Trophoblast cell (in vitro differentiated cells and primary cell): ENCODE data around the gene CALU.
A peak's percentile ranks its signal among the peaks of the same experiment; 100 is the strongest.

Experiments used
- DNase-seq, 2 donors: peaks; one replicate each; pipeline ENCODE4 v3.0.0-alpha.2; 2016
- H2AFZ ChIP-seq: 2 replicates; pipeline ENCODE4 v1.6.1; 2013; ENCODE audit warnings: low read length, moderate library complexity, mild to moderate bottlenecking; ENCODE audit not compliant: insufficient read depth, poor library complexity
- H2AK5ac ChIP-seq: 2 replicates; pipeline ENCODE4 v1.6.1; 2013; ENCODE audit warnings: mild to moderate bottlenecking, low read length
- H2BK120ac ChIP-seq: 2 replicates; pipeline ENCODE4 v1.6.1; 2013; ENCODE audit warnings: low read length, mild to moderate bottlenecking, moderate library complexity; ENCODE audit not compliant: insufficient read depth, poor library complexity
- H2BK12ac ChIP-seq: 2 replicates; pipeline ENCODE4 v1.6.1; 2013; ENCODE audit warnings: mild to moderate bottlenecking, low read length, moderate library complexity
- H2BK5ac ChIP-seq: 2 replicates; pipeline ENCODE4 v1.6.1; 2013; ENCODE audit warnings: low read length, low read depth, moderate library complexity, mild to moderate bottlenecking; ENCODE audit not compliant: poor library complexity
- H3K14ac ChIP-seq: 2 replicates; pipeline ENCODE4 v1.6.1; 2013; ENCODE audit warnings: mild to moderate bottlenecking, low read length
- H3K18ac ChIP-seq: 2 replicates; pipeline ENCODE4 v1.6.1; 2013; ENCODE audit warnings: mild to moderate bottlenecking, low read length
- H3K23ac ChIP-seq: 2 replicates; pipeline ENCODE4 v1.6.1; 2013; ENCODE audit warnings: low read length
- H3K27ac ChIP-seq: 2 replicates; pipeline ENCODE4 v1.5.1; 2013; ENCODE audit warnings: low read depth, mild to moderate bottlenecking, inconsistent platforms, low read length, moderate library complexity
- H3K27me3 ChIP-seq: 2 replicates; pipeline ENCODE4 v1.6.1; 2013; ENCODE audit warnings: inconsistent platforms, mild to moderate bottlenecking, low read length, moderate library complexity; ENCODE audit not compliant: insufficient read depth
- H3K36me3 ChIP-seq, 2 experiments: 1 replicate in 1 of 2; 2 replicates in 1 of 2; pipeline ENCODE4 v1.6.1; 2013; ENCODE audit warnings: low read length in 2 of 2, mild to moderate bottlenecking in 2 of 2, moderate library complexity in 1 of 2; ENCODE audit not compliant: insufficient read depth in 2 of 2, control insufficient read depth in 1 of 2
- H3K4ac ChIP-seq: 2 replicates; pipeline ENCODE4 v1.6.1; 2013; ENCODE audit warnings: low read depth, mild to moderate bottlenecking, low read length, moderate library complexity
- H3K4me1 ChIP-seq, 2 experiments: 1 replicate in 1 of 2; 2 replicates in 1 of 2; pipeline ENCODE4 v1.6.1; 2013; ENCODE audit warnings: low read length in 2 of 2, mild to moderate bottlenecking in 2 of 2, moderate library complexity in 1 of 2; ENCODE audit not compliant: insufficient read depth in 2 of 2, control insufficient read depth in 1 of 2
- H3K4me2 ChIP-seq: 2 replicates; pipeline ENCODE4 v1.6.1; 2013; ENCODE audit warnings: inconsistent platforms, mild to moderate bottlenecking, low read length, moderate library complexity
- H3K4me3 ChIP-seq: 2 replicates; pipeline ENCODE4 v1.5.1; 2013; ENCODE audit warnings: mild to moderate bottlenecking, low read depth, low read length, inconsistent platforms
- H3K79me1 ChIP-seq: one replicate; pipeline ENCODE4 v1.6.1; 2013; ENCODE audit warnings: low read length
- H3K79me2 ChIP-seq: 2 replicates; pipeline ENCODE4 v1.6.1; 2013; ENCODE audit warnings: low read length, mild to moderate bottlenecking; ENCODE audit not compliant: control insufficient read depth, insufficient read depth, poor library complexity
- H3K9ac ChIP-seq: 2 replicates; pipeline ENCODE4 v1.6.1; 2013; ENCODE audit warnings: mild to moderate bottlenecking, low read length
- H3K9me3 ChIP-seq: 2 replicates; pipeline ENCODE4 v1.6.1; 2013; ENCODE audit warnings: low read depth, mild to moderate bottlenecking, control low read depth, inconsistent platforms, low read length; ENCODE audit not compliant: insufficient read depth
- H4K12ac ChIP-seq: 2 replicates; pipeline ENCODE4 v1.6.1; 2013; ENCODE audit warnings: low read depth, mild to moderate bottlenecking, low read length, moderate library complexity
- H4K8ac ChIP-seq: 2 replicates; pipeline ENCODE4 v1.6.1; 2013; ENCODE audit warnings: low read depth, mild to moderate bottlenecking, low read length, moderate library complexity
- H4K91ac ChIP-seq: one replicate; pipeline ENCODE4 v1.6.1; 2013; ENCODE audit warnings: low read depth, mild to moderate bottlenecking, low read length, moderate library complexity
- WGBS: extraction: QIAGEN DNeasy Blood & Tissue Kit; methylation state at CpG from one replicate; pipeline ENCODE4 v1.1.7; 2013; ENCODE audit warnings: missing lambda C conversion rate; ENCODE audit not compliant: insufficient read length, insufficient coverage; ENCODE audit errors: extremely low coverage; 5-methylcytosine and 5-hydroxymethylcytosine counted together

The CALU gene

DNA sequence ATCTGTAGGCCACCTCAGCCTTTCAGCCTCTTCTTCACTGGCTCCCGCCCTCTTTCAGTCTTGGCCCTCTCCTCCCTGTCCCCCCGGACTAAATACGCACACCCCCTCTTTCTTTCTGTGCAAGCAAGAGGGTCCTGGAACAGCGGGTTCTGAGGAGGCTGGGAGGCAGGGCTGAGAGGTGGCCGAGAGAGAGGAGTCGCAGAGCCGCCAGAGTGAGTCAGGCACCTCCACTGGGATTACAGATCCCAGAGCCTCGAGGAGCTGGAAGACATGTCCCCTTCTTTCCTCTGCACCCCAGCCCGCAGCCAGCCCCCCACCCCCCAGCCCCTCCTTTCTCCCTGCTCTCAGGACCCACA is 52.8 kb downstream of the CALU start:
- Histone ChIP-seq H3K14ac (no peak overlapping the region), H3K79me1 (peaks cover 3% of the 10 kb centered on the region), H3K9ac (no peak overlapping the region), H3K9me3 (peaks cover 3% of the 10 kb centered on the region), H4K12ac (no peak overlapping the region), H3K18ac (no peak overlapping the region), H2AFZ (no peak overlapping the region), H4K8ac (no peak overlapping the region), H4K91ac (no peak overlapping the region), H3K23ac (no peak overlapping the region), H3K27me3 (peaks cover 6% of the 10 kb centered on the region), H3K79me2 (peaks cover 2% of the 10 kb centered on the region), H3K36me3 (no peaks in the 10 kb centered on the region), H2BK120ac (no peak overlapping the region), H3K4me2 (peak overlapping the region; percentile 88), H3K4ac (no peak overlapping the region), H2AK5ac (no peak overlapping the region), H2BK5ac (no peak overlapping the region), H3K27ac (no peak overlapping the region), H2BK12ac (no peak overlapping the region), H3K4me3 (peak overlapping the region; percentile 77), H3K4me1 (peaks cover 0 to 7% of the 10 kb centered on the region in 2 experiments)
- WGBS = no CpG with 5 or more reads among the region's 9 CpGs
- DNase-seq = no peak

GRCh38 chr7:128792471-128793180 is 53.5 kb downstream of the CALU start:
- peaks cover 2% of the 10 kb centered on the region for H3K79me2 ChIP-seq
- H3K4me1 ChIP-seq = peaks cover 0 to 7% of the 10 kb centered on the region in 2 experiments
- no peak overlapping the region for H2AFZ ChIP-seq
- H3K4me3 ChIP-seq = no peak overlapping the region
- no peak overlapping the region for H3K14ac ChIP-seq
- no CpG with 5 or more reads among the region's 10 CpGs for WGBS
- peaks cover 3% of the 10 kb centered on the region for H3K79me1 ChIP-seq
- no peak overlapping the region for H3K4me2 ChIP-seq
- H3K9me3 ChIP-seq = peaks cover 3% of the 10 kb centered on the region
- no peak overlapping the region for H2BK12ac ChIP-seq
- H3K4ac ChIP-seq = no peak overlapping the region
- no peak overlapping the region for H4K12ac ChIP-seq
- no peaks in the 10 kb centered on the region for H3K36me3 ChIP-seq
- H3K27ac ChIP-seq = no peak overlapping the region
- peaks cover 6% of the 10 kb centered on the region for H3K27me3 ChIP-seq
- H3K23ac ChIP-seq = no peak overlapping the region
- H4K91ac ChIP-seq = no peak overlapping the region
- H3K18ac ChIP-seq = no peak overlapping the region
- no peak overlapping the region for H3K9ac ChIP-seq
- H2BK120ac ChIP-seq = no peak overlapping the region
- DNase-seq = no peak
- no peak overlapping the region for H4K8ac ChIP-seq
- H2BK5ac ChIP-seq = no peak overlapping the region
- no peak overlapping the region for H2AK5ac ChIP-seq

DNA sequence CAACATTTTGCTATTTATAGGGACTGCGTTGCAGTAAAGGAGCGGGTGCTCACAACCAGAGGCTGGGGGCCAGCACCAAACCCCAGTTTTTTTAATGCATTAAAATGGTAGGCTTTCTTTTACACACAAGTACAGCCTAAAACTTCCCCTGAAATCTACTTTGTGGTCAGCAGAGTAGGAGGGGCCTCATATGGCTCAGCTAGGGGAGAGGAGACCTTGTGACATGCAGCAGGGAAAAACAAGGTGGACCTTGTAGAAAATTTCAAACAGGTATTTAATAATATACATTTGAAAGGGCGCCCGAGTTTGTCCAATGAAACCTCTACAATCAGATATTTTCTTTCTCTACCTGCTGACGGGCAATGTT is 54.0 kb downstream of the CALU start:
- H2AK5ac ChIP-seq = no peak overlapping the region
- peaks cover 0 to 7% of the 10 kb centered on the region in 2 experiments for H3K4me1 ChIP-seq
- H3K4me2 ChIP-seq = no peak overlapping the region
- WGBS = no CpG with 5 or more reads among the region's 5 CpGs
- H3K27ac ChIP-seq = no peak overlapping the region
- H2BK12ac ChIP-seq = no peak overlapping the region
- peaks cover 3% of the 10 kb centered on the region for H3K9me3 ChIP-seq
- H3K9ac ChIP-seq = no peak overlapping the region
- H3K27me3 ChIP-seq = peaks cover 6% of the 10 kb centered on the region
- peaks cover 3% of the 10 kb centered on the region for H3K79me1 ChIP-seq
- no peak overlapping the region for H3K23ac ChIP-seq
- DNase-seq = no peak
- H2AFZ ChIP-seq = no peak overlapping the region
- no peak overlapping the region for H4K8ac ChIP-seq
- no peak overlapping the region for H3K4me3 ChIP-seq
- no peak overlapping the region for H4K12ac ChIP-seq
- H2BK120ac ChIP-seq = no peak overlapping the region
- no peak overlapping the region for H3K18ac ChIP-seq
- no peak overlapping the region for H2BK5ac ChIP-seq
- no peak overlapping the region for H4K91ac ChIP-seq
- peaks cover 2% of the 10 kb centered on the region for H3K79me2 ChIP-seq
- H3K4ac ChIP-seq = no peak overlapping the region
- H3K36me3 ChIP-seq = no peaks in the 10 kb centered on the region
- no peak overlapping the region for H3K14ac ChIP-seq

DNA sequence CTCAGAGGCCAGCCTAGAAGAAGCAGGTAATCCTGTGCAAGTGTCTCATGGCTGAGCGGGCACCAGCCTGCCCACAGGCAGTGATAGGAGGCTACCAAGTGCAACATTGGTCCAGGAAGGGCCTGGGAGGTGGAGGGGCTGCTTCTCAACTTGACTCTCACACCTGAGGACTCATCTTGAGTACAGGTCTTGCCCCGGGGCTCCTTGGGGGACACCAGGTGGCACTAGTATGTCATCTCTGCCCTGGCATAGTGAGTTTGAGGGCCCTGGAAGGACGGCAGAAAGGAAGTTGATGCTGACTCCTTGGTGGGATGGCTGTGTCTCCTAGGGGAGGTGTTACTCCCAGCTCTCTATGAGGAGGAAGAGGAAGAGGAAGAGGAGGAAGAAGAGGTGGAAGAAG is 54.9 kb downstream of the CALU start:
- peaks cover 0 to 7% of the 10 kb centered on the region in 2 experiments for H3K4me1 ChIP-seq
- H2AK5ac ChIP-seq = no peak overlapping the region
- no peak for DNase-seq
- H3K79me2 ChIP-seq = peaks cover 2% of the 10 kb centered on the region
- H3K18ac ChIP-seq = no peak overlapping the region
- no CpG with 5 or more reads among the region's 3 CpGs for WGBS
- no peak overlapping the region for H3K4ac ChIP-seq
- no peak overlapping the region for H4K91ac ChIP-seq
- H3K27ac ChIP-seq = no peak overlapping the region
- no peaks in the 10 kb centered on the region for H3K36me3 ChIP-seq
- H2AFZ ChIP-seq = no peak overlapping the region
- H3K9me3 ChIP-seq = peaks cover under 1% of the 10 kb centered on the region
- H3K27me3 ChIP-seq = peaks cover 3% of the 10 kb centered on the region
- no peak overlapping the region for H3K9ac ChIP-seq
- no peak overlapping the region for H2BK120ac ChIP-seq
- H4K8ac ChIP-seq = no peak overlapping the region
- no peak overlapping the region for H3K4me2 ChIP-seq
- no peak overlapping the region for H3K14ac ChIP-seq
- no peak overlapping the region for H2BK12ac ChIP-seq
- H3K4me3 ChIP-seq = no peak overlapping the region
- H3K23ac ChIP-seq = no peak overlapping the region
- no peak overlapping the region for H4K12ac ChIP-seq
- H2BK5ac ChIP-seq = no peak overlapping the region
- H3K79me1 ChIP-seq = peaks cover 3% of the 10 kb centered on the region
